Inflammatory macrophage treated with lipopolysaccharide for 1 hour (primary cell): Measurements from ENCODE around the gene CD93.

Source experiments
- DNase-seq, 2 donors: peaks; one replicate each; pipeline ENCODE4 v3.0.0-alpha.2; 2020 to 2022

Gene CD93

GRCh38 chr20:23119456-23120216 is 33.5 kb upstream of the CD93 start:
- no peak for DNase-seq

- DNase-seq = no peak
These were observed 32.6 kb upstream of the CD93 start for GRCh38 chr20:23118766-23119165.

- DNase-seq = no peak
These were observed 32.0 kb upstream of the CD93 start for GRCh38 chr20:23118144-23118543.

- no peak for DNase-seq
These were observed 31.6 kb upstream of the CD93 start for GRCh38 chr20:23117738-23118137.

- peak; percentile 83 to 86 for DNase-seq
These were observed 30.4 kb upstream of the CD93 start for GRCh38 chr20:23116311-23117089.

- DNase-seq = peak; percentile 91 to 97
These were observed 29.7 kb upstream of the CD93 start for GRCh38 chr20:23115822-23116221.

GRCh38 chr20:23114448-23115082 is 28.4 kb upstream of the CD93 start:
- DNase-seq = peak in 1 of 2 donors; percentile 29

- peak; percentile 63 to 64 for DNase-seq
These were observed 27.9 kb upstream of the CD93 start for GRCh38 chr20:23114018-23114417.

- no peak for DNase-seq
These were observed 26.5 kb upstream of the CD93 start for GRCh38 chr20:23112595-23112994.

- DNase-seq = no peak
These were observed 25.8 kb upstream of the CD93 start for GRCh38 chr20:23111944-23112342.

- DNase-seq = no peak
These were observed 25.3 kb upstream of the CD93 start for GRCh38 chr20:23111307-23111943.

GRCh38 chr20:23108871-23109270 is 22.7 kb upstream of the CD93 start:
- no peak for DNase-seq

GRCh38 chr20:23107466-23107865 is 21.3 kb upstream of the CD93 start:
- DNase-seq = no peak

GRCh38 chr20:23106271-23106851 is 20.2 kb upstream of the CD93 start:
- DNase-seq = peak; percentile 59 to 66

GRCh38 chr20:23105193-23105592 is 19.1 kb upstream of the CD93 start:
- no peak for DNase-seq

- peak; percentile 68 to 76 for DNase-seq
These were observed 17.3 kb upstream of the CD93 start for GRCh38 chr20:23103284-23104018.

- DNase-seq = no peak
These were observed 15.7 kb upstream of the CD93 start for GRCh38 chr20:23101696-23102406.

GRCh38 chr20:23100720-23101107 is 14.6 kb upstream of the CD93 start:
- no peak for DNase-seq

- no peak for DNase-seq
These were observed 13.9 kb upstream of the CD93 start for GRCh38 chr20:23099791-23100719.
